GM12892 (cell line): Measurements from ENCODE around the gene YWHAE.

Source experiments
- POLR2A ChIP-seq: IDR thresholded peaks from 2 replicates; pipeline ENCODE4 v1.6.1; 2011; ENCODE audit warnings: low read depth, low read length, control low read depth
- POLR2AphosphoS5 ChIP-seq: IDR thresholded peaks from 2 replicates; pipeline ENCODE4 v1.6.1; 2011; ENCODE audit warnings: low read depth, low read length, control low read depth
- TAF1 ChIP-seq: IDR thresholded peaks from 2 replicates; pipeline ENCODE4 v1.6.1; 2011; ENCODE audit warnings: low read depth, mild to moderate bottlenecking, control low read depth, low read length, borderline replicate concordance

- no peak for TF ChIP-seq POLR2A
- TF ChIP-seq POLR2AphosphoS5, result no peak
- no peak for TF ChIP-seq TAF1
These were observed 35.3 kb upstream of the YWHAE start for GRCh38 chr17:1435326-1435725.
